Gastroesophageal sphincter (tissue), 4 donors: Measurements from ENCODE around the gene ATP5F1D. TPM values are rescaled to one million over a fixed set of nuclear protein-coding genes. Genes with fewer than 3 reads are reported as not detected.
"Not testable (repeated sequence)": the region's sequence is repeated elsewhere in the genome, so short reads cannot be mapped to it uniquely, and the experiment has no call there.

Experiments used
- ATAC-seq: fragments of 150-250 bp; one replicate; pipeline ENCODE4 v1.9.1; 2016; ENCODE audit warnings: mild to moderate bottlenecking, moderate library complexity
- H3K27ac ChIP-seq, 4 donors: fragments of 200-600 bp; sonication (generic) in 3 of 4; 1 replicate in 3 of 4; 2 replicates in 1 of 4; pipeline ENCODE4 v1.5.1; 2016 to 2019
- H3K27me3 ChIP-seq: fragments of 200-600 bp; sonication (generic); one replicate; pipeline ENCODE4 v1.5.1; 2019
- H3K36me3 ChIP-seq, 2 donors: fragments of 200-600 bp; sonication (generic); one replicate each; pipeline ENCODE4 v1.5.1; 2019; ENCODE audit warnings: control low read depth in 1 of 2
- H3K4me1 ChIP-seq, 3 donors: fragments of 200-600 bp; sonication (generic); 1 replicate in 2 of 3; 2 replicates in 1 of 3; pipeline ENCODE4 v1.5.1; 2016 to 2019; ENCODE audit warnings: control low read depth in 2 of 3
- H3K4me3 ChIP-seq, 2 donors: fragments of 200-600 bp; sonication (generic); one replicate each; pipeline ENCODE4 v1.5.1; 2019; ENCODE audit warnings: mild to moderate bottlenecking in 1 of 2, moderate library complexity in 1 of 2
- H3K9me3 ChIP-seq, 3 donors: fragments of 200-600 bp; sonication (generic); one replicate each; pipeline ENCODE4 v1.5.1; 2017 to 2019; ENCODE audit warnings: control low read depth in 2 of 3
- EP300 ChIP-seq: sonication (generic); formaldehyde crosslinking; IDR thresholded peaks from one replicate; pipeline ENCODE4 v1.6.1; 2017; ENCODE audit warnings: antibody characterized with exemption, mild to moderate bottlenecking
- POLR2A ChIP-seq, 2 donors: fragments of 450-650 bp; IDR thresholded peaks; one replicate each; pipeline ENCODE4 v1.6.1; 2017; ENCODE audit warnings: antibody characterized with exemption in 2 of 2, mild to moderate bottlenecking in 2 of 2, moderate library complexity in 1 of 2
- POLR2AphosphoS5 ChIP-seq: sonication (generic); formaldehyde crosslinking; IDR thresholded peaks from one replicate; pipeline ENCODE4 v1.6.1; 2017; ENCODE audit warnings: antibody characterized with exemption
- WGBS, 2 donors: methylation state at CpG; one replicate each; pipeline ENCODE4 v1.1.5; 2018; ENCODE audit warnings: low coverage in 1 of 2; 5-methylcytosine and 5-hydroxymethylcytosine counted together
- total RNA-seq, 4 donors: library from RNA; depleted of rRNA; stranded (reverse); fragments of >200 nt; gene quantifications; one replicate each; pipeline ENCODE4 v1.1.0, GENCODE V29; 2016
- TF ChIP-seq, protein P1 (sequence below), 4 experiments: fragments of 200-600 bp in 2 of 4; fragments of 450-650 bp in 2 of 4; sonication (generic) in 1 of 4; IDR thresholded peaks; one replicate each; pipeline ENCODE4 v1.5.1; 2017 to 2019; ENCODE audit warnings: antibody characterized with exemption in 4 of 4, mild to moderate bottlenecking in 2 of 4, moderate library complexity in 2 of 4

Gene ATP5F1D
- total RNA-seq, 4 donors from 2014 or later = 62.3 to 116 (median 84.1) TPM

DNA sequence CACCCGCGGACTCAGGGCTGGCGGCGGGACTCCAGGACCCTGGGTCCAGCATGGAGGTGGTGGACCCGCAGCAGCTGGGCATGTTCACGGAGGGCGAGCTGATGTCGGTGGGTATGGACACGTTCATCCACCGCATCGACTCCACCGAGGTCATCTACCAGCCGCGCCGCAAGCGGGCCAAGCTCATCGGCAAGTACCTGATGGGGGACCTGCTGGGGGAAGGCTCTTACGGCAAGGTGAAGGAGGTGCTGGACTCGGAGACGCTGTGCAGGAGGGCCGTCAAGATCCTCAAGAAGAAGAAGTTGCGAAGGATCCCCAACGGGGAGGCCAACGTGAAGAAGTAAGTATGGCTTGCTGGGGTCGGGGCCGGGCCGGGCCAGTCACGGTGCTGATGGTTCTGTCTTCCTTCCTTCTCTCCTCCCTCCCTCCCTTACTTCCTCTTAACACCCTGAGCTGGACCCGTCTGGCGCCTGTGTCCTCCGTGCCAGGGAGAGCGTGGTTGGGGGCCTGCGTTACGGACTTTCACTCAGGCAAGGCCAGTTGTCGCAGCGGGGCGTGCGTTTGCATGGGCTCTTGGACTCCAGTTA lies 34.6 kb upstream of the ATP5F1D start:
- Histone ChIP-seq H3K9me3 (no peaks in the 10 kb centered on the region), H3K27me3 (no peaks in the 10 kb centered on the region), H3K4me1 (peaks cover 0 to 81% (median 19%) of the 10 kb centered on the region in 3 donors), H3K27ac (peak overlapping the region; percentile 62 to 87 (median 84)), H3K36me3 (peaks cover 0 to 16% of the 10 kb centered on the region in 2 donors), H3K4me3 (peak overlapping the region; percentile 78 to 81)
- 2% methylated on average over 9 to 17 of the region's 38 CpGs for WGBS, 2 donors
- TF ChIP-seq EP300 = no peak
- TF ChIP-seq, protein P1, sequence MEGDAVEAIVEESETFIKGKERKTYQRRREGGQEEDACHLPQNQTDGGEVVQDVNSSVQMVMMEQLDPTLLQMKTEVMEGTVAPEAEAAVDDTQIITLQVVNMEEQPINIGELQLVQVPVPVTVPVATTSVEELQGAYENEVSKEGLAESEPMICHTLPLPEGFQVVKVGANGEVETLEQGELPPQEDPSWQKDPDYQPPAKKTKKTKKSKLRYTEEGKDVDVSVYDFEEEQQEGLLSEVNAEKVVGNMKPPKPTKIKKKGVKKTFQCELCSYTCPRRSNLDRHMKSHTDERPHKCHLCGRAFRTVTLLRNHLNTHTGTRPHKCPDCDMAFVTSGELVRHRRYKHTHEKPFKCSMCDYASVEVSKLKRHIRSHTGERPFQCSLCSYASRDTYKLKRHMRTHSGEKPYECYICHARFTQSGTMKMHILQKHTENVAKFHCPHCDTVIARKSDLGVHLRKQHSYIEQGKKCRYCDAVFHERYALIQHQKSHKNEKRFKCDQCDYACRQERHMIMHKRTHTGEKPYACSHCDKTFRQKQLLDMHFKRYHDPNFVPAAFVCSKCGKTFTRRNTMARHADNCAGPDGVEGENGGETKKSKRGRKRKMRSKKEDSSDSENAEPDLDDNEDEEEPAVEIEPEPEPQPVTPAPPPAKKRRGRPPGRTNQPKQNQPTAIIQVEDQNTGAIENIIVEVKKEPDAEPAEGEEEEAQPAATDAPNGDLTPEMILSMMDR (IDR thresholded peaks at IDR 0.05) = no peak
- TF ChIP-seq POLR2A (IDR thresholded peaks at IDR 0.05) = no peak
- TF ChIP-seq POLR2AphosphoS5 = no peak
- no peak for ATAC-seq

DNA sequence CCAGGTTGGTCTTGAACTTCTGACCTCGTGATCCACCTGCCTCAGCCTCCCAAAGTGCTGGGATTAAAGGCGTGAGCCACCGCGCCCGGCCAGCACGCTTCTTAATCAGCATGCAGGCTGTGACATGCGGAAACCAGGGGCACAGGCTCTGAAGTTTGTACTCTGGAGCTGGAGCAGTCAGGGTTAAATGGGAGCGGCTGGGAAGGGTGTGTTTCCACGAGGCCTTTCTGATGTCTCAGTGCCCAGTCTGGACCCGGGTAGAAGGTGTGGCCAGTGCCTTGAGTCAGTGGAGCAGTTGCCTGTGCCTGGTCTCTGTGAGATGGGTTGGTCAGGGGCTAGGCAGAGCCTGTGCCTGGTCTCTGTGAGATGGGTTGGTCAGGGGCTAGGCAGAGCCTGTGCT lies 32.7 kb upstream of the ATP5F1D start:
- WGBS, 2 donors = no CpG with 5 or more reads among the region's 10 CpGs
- H3K9me3 ChIP-seq, ATAC-seq, H3K27me3 ChIP-seq, H3K4me3 ChIP-seq: not testable (repeated sequence)
- H3K36me3 ChIP-seq = peaks cover 0 to 20% of the 10 kb centered on the region in 2 donors
- peaks cover 0 to 90% (median 26%) of the 10 kb centered on the region in 3 donors for H3K4me1 ChIP-seq
- H3K27ac ChIP-seq = peak overlapping the region in 3 of 4 donors; percentile 15 to 87 (median 22)

DNA sequence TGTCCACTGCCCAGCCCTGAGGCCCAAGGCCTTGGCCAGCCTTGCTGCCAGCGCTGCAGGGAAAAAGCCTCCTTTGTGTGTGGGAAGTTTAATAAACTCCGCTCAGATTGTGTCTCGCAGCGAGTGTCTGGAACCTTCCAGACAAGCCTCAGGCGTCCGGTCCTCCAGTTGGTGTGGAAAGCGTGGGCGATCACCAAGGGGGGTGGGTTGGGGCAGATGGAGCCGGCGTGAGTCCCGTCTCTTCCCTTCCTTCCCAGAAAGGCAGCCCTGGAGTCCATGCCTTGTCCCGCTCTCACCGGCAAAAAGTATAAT lies 31.4 kb upstream of the ATP5F1D start:
- Histone ChIP-seq H3K27me3 (no peaks in the 10 kb centered on the region), H3K4me1 (peaks cover 0 to 90% (median 39%) of the 10 kb centered on the region in 3 donors), H3K9me3 (no peaks in the 10 kb centered on the region), H3K4me3 (no peak overlapping the region), H3K36me3 (peaks cover 0 to 20% of the 10 kb centered on the region in 2 donors), H3K27ac (peak overlapping the region in 3 of 4 donors; percentile 15 to 45 (median 35))
- 67% methylated on average over 3 of the region's 13 CpGs; no CpG with 5 or more reads in 1 of the 2 donors for WGBS, 2 donors
- ATAC-seq = no peak
- no peak for TF ChIP-seq POLR2AphosphoS5
- TF ChIP-seq EP300 = no peak
- TF ChIP-seq, protein P1 (IDR thresholded peaks at IDR 0.05) = no peak
- TF ChIP-seq POLR2A (IDR thresholded peaks at IDR 0.05) = no peak

DNA sequence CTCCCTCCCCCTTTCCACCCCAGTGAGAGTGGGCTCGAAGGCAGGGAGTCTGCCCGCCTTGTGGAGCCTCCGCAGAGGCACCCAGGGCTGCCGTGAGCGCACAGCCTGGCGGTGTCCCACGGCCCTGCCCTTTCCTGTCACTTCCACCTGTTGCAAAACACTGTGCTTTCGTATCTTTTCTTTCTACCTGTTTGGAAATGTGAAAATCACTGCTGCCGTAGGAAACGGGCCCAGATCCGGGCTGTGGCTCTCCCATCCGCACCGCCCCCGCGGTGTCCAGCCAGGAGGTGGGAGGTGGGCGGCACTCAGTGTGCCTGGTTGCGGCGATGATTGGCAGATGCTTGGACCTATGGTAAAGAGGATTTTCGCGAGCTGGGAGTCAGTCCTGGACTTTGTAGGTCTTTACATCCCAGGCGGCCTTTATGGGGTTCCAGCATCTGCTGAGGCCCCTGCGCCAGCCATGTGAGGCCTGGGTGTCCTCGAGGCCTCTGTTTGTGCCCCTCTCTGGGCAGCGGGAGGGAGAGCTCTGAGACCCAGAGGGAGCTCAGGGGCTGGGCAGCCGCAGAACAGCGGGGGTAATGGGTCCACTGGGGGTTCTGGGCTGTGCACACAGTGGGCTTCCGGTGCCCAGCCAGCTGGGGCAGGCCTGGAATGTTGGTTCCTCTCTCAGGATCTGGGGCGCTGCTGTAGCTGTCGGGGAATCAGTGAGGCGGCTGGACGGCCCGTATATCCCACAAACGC lies 29.9 kb upstream of the ATP5F1D start:
- H3K36me3 ChIP-seq = peaks cover 0 to 20% of the 10 kb centered on the region in 2 donors
- H3K4me3 ChIP-seq = no peak overlapping the region
- H3K9me3 ChIP-seq = no peaks in the 10 kb centered on the region
- WGBS, 2 donors = 40 to 84% methylated on average over 1 to 14 of the region's 33 CpGs
- TF ChIP-seq EP300 (no peak), POLR2AphosphoS5 (no peak), POLR2A (IDR thresholded peaks at IDR 0.05) (no peak)
- TF ChIP-seq, protein P1 (IDR thresholded peaks at IDR 0.05) = no peak
- ATAC-seq = no peak
- peaks cover 0 to 100% (median 53%) of the 10 kb centered on the region in 3 donors for H3K4me1 ChIP-seq
- H3K27me3 ChIP-seq = no peaks in the 10 kb centered on the region
- peak overlapping the region in 2 of 4 donors; percentile 15 to 41 for H3K27ac ChIP-seq

DNA sequence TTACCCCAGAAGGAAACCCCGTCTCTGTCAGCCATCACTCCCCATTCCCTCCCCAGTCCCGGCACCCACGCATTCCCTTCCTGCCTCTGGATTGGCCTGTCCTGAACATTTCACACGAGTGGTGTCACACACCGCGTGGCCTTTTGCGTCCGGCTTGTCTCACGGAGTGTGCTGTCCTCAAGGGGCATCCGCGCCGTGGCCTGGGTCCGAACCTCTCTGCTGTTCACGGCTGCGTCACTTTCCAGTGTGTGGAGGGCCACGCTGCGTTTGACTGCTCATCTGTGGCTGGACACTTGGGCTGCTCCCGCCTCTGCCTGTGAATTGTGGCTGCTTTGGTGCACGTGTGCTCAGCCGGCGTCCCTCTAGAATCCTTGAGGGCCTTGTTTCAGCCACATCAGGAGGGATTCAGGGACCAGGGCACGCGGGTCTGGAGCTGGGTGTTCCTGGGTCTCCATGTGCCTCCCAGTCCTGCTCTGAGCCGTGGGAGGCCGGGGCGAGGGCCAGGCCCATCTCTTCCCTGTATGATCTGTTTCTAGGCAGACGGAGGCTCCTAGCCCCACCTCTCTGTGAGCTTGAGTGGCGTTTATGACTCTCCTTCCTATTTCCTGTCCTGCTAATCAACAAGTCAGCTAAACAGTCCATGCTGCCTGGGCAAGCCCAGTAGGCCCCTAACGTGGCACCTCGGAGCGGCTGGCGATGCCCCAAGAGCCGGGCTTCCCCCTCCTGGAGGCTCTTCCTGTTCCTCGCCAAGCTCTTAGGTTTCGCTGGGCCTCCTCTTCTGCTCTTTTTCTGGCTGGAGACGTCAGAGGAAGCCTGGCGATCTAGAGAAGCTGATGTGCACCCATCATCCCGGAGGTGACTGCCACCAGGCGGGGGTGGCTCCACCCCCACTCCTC lies 27.9 kb upstream of the ATP5F1D start:
- Histone ChIP-seq H3K9me3 (no peaks in the 10 kb centered on the region), H3K27me3 (no peaks in the 10 kb centered on the region), H3K4me3 (peak overlapping the region in 1 of 2 donors; percentile 21), H3K36me3 (peaks cover 0 to 20% of the 10 kb centered on the region in 2 donors), H3K27ac (peak overlapping the region; percentile 70 to 89 (median 87)), H3K4me1 (peaks cover 0 to 100% (median 64%) of the 10 kb centered on the region in 3 donors)
- TF ChIP-seq, protein P1 (IDR thresholded peaks at IDR 0.05) = no peak
- peak; percentile 15 for TF ChIP-seq POLR2AphosphoS5
- WGBS, 2 donors = 43 to 100% methylated on average over 1 to 15 of the region's 39 CpGs
- ATAC-seq = peak; percentile 66
